ENCODE data around the gene TCTN2.
A peak's percentile ranks its signal among the peaks of the same experiment; 100 is the strongest.

TCTN2 gene

DNA sequence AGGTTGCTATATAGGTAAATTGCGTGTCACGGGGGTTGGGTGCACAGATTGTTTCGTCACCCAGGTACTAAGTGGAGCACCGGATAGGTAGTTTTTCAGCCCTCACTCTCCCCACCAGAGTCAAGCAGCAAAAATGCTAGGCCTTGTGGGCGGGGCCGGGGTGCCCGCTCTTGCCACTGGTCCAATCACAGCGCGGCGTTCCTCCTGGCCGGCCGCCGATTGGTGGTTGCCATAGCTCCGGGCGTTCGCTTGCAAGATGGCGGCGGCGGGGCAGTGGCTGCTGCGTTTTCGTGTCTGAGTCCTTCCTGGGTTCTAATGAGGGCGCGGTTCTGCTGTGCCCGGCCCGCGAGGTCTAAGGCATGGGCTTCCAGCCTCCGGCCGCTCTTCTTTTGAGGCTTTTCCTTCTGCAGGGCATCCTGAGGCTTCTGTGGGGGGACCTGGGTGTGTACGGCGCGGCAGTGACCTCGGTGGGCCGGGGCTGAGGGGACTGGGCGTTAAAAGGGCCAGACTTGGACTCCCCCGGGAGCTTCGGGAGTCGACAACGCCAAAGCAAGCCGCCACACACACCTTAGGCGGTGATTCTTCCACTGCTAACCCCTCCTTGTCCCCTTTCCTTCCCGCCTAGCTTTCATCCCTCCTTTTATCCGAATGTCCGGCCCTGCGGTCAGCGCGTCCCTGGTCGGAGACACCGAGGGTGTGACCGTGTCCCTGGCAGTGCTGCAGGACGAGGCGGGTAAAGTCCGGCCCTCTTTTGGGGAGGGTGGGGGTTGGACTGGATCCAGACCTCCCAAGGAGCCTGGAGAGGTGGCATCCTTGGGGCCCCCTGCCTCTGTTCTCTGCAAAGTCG, at the start of gene TCTN2:
Gene TCTN2, plus strand, starts transcription at position 232 of the 847 bp plus-strand sequence. Its CDS starts 128 bp downstream, at position 360.
- peak; percentile 92 for DNase-seq

DNA sequence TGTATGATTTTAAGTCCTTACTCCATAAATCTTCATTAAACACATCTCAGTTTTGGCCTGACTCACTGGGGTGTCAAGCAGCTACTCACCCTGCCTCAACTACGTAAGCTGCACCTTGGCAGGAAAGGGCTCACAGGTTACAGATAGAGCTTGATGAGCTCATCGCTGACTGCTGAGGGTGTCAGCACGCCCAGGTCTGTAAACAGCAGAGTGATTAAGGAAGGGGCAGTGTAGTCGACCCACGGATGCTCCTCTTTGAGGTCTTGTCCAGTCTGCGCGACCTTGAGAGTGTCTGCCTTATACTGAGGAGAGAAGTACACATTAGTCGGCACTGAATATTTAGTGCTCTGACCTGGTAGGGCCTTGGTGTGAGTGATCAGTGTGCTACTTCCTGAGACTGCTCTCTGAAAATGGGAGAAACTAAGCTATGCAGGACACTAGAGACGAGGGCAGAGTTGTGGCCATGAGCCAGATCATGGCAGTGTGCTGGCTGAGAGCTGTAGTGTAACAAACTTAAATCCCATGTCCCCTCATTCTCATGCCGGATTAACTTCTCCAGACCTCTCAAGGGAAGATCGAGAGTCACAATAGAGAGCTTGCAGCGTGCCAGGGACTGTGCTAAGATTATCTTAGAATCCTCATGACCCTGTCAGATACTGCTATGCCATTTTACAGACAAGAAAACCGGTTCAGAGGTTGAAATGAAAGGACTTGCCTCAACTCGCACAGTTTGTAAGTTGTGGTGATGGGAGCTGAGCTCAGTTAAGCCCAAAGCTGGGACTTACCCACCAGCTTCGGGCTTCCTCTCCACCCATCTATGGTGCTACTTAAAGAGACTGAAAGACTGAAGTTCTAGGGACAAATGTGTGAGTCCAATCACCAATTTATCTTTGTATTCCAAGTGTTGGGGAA, 49.0 kb upstream of the TCTN2 start:
- DNase-seq: no peak

DNA sequence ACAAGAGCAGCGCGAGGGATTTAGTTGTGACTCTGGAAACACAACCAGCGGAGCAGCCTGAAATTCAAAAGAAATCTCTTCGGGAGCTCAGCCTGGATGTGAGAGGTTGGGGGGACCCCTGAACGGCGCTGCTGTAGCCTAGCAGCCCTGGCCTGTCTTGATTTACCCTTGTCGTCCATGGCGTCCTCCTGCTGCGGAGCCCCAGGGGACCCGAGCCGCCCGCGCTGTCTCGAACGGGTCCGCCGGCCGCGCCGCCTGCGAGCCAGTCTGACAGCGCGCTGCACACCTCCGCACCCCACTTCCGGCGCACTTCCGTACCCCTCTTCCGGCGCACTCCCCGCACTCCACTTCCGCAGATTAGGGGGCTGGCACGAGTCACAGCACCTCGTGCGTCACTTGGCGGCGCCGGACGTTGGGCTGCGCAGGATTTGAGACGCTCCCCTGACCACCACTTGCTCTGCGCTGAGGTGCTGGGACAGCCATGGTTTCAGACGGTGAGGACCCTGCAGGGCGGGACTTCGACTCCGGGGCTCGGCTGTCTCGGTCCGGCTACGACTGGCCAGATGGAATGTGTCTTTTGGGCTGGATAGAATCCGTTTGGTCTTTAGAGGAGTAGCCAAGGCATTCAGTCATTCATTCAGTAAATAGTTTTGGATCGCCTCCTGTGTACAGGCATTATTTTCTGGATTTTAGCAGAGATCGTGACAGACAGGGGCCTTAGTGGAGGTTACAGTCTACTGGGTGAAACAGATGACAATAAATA, 37.4 kb upstream of the TCTN2 start, which contains the start of the genes EIF2B1 and GTF2H3:
Gene EIF2B1, minus strand, starts transcription at position 308 of the 763 bp plus-strand sequence. Its CDS starts 129 bp downstream, at position 179.
Gene GTF2H3, plus strand, starts transcription at position 451 of the 763 bp plus-strand sequence. Its CDS starts 31 bp downstream, at position 482.
- peak; percentile 97 for DNase-seq

DNA sequence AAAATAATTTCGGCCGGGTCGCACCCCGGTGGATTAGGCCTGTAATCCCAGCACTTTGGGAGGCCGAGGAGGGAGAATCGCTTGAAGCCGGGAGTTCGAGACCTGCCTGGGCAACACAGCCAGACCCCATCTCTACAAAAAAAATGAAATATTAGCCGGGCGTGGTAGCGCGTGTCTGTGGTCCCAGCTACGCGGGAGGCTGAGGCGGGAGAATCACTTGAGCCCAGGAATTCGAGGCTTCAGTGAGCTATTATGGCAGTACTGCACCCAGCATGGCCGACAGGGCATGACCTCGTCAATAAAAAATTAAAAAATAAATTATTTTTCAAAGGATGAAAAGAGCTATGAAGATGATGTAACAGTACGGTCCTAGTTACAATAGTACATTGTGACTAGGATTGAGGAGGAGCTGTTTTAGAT, 36.8 kb upstream of the TCTN2 start:
- no peak for DNase-seq

DNA sequence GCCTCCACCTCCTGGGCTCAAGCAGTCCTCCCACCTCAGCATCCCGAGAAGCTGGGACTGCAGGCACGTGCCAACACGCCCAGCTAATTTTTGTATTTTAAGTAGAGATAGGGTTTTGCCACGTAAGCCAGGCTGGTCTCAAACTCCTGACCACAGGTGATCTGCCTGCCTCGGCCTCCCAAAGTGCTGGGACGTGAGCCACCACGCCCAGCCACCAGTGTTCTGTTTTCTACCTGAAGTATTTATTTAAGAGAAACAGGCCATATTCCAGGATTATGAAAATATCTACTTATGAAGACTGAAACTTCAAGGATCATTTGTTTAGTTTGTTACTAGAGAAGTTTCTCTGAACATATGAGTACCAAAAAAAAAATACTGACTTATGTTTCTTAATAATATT, 27.0 kb upstream of the TCTN2 start:
- DNase-seq: no peak

DNA sequence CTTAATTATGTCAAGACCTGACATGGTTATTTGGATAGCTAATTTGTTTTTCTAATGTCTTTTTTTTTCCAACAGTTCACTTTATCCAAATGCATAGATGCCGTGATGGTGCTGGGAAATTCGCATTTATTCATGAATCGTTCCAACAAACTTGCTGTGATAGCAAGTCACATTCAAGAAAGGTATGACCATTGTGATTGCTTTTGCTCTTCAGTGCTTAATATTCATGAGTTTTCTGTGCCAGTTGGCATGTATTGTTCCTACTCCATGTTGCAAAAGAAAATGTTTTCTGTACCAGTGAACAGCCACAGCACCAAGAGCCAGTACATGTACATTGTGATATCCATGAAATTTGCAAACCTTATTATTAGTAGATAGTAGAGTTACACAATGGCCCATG, 25.5 kb upstream of the TCTN2 start:
- DNase-seq: no peak

DNA sequence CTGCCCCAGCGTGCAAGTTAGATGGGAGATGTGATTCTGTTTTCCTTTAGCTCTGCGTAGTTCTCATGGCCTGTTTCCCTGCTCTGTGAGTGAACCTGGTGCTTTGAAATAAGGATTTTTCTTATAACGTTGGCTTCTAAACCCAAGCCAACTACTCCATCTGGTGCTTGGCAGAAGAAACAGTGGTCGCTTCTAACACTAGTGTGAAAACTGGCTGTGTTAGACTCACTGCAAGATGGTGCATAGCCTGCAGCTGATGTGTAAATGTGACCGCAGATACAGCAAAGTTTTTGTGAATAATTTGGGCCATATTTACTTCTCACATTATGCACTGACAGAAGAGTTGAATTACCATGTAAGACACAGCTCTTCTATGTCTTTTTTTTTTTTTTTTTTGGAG, 25.0 kb upstream of the TCTN2 start:
- DNase-seq: no peak

DNA sequence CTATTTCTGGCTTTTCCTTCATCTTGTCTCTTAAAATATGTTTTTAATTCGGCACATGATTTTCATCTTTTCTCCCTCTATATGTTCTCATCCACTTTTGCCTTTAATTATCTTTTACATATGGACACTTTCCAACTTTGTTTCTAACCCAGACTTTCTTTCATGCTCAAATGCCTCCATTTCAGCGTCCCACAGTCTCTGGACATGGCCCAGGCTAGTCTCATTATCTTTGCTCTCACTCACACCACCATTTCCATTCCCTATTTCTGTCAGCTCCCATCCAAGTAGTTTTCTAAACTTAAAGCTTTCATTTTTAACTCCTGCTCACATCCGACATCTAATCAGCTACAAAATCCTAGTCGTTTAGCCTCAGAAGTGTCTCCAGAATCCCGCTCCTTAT, 22.5 kb upstream of the TCTN2 start:
- no peak for DNase-seq

DNA sequence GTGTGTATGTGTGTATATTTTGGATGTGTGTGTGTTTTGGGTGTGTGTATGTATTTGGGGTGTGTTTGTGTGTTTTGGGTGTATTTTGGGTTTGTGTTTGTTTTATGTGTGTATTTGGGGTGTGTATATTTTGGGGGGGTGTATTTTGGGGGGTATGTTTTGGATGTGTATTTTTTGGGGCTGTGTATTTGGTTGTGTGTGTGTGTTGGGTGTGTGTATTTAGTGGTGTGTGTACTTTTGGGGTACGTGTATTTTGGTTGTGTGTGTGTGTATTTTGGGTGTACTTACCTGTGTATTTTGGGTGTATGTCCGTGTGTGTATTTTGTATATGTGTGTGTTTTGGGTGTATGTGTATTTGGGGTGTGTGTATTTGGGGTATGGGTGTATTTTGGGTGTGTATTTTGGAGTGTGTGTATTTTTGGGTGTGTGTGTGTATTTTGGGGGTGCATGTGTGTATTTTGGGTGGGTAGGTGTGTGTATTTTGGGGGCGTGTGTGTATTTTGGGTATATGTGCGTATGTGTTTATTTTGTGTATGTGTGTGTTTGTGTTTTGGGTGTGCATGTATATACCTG, 16.7 kb upstream of the TCTN2 start:
- DNase-seq: no peak

DNA sequence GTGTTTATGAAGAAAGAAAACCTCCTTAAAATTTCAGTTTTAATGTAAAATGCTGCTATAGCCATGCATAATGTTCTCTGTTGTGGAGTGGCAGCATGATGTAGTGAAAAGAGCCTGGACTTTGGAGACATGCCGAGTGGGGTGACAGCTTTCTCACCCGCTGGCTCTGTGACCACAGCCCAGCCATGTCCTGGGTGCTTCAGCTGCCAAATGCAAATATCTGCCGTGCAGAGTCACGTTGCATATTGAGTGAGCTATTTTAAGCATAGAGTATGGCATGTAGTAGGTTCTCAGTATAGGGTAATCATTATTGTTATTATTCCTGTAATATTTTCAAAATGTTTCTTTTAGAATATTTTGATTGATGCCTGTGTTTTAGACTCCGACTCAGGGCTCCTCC, 15.5 kb upstream of the TCTN2 start:
- no peak for DNase-seq

DNA sequence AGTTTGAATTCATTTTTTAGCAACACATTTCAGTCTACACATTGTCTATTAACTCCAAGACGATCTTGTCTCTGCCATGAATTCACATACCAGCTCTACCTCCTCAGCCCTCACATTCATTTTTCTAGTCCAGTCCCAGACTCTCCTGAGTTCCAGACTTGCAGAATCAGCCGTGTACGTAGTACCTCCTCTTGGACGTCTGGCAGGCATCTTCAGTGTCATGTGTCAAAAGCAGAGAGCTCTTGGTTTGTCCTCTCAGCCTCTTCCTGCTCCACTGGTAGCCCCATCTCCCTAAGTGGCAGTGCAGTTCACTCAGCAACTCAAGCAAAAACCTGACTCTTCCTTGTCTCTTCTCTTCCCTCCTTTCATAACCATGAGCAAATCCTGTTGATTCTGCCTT, 14.5 kb upstream of the TCTN2 start:
- DNase-seq: no peak

DNA sequence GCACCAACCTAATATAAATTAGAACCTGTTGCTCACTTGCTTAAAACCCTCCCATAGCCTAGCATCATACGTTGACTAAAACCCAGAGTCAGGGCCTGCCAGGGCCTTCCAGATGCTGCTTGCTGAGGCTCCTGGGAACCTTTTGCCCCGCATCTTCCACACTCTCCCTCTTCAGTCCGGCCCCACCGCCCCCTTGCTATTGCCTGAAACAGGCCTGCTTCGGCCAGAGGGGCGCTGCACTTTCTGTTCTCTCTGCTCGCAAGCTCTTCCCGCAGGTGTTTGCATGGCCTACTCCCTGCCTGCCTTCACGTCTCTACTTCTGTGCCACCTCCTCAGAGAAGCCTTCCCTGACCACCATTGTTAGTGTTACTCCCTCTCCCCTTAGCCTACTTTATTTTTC, 13.7 kb upstream of the TCTN2 start:
- DNase-seq: no peak

DNA sequence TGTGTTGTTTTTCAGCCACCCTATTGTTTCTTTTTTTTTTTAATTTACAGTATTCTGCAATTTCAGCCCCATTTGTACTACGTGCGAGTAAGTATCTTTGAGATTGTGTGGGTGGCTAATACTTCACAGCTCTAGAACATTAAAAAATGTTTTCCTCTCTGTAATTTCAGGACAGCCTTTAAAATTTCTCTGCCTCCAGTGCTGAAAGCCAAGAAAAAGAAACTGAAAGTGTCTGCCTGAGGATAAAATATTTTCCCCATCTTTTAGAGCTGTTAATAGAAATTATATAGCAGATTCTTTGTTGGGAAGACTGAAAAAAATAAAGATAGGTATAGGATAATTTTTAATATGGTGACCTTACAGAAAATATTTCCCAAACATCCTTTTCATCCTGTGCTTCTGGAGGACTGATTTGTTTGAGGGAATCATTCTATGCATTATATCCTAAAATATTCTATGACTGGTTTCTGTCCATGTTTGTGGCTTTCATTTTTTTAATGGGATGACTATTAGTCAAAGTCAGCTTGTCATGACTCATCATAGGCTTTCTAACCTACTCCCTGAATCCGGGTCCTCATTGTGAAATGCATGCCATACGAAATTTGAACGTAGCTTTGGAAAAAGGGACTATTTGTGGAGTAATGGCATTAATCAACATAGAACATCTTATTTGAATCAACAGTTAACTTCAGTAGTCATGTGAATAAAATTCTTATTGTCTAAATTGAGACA, 10.8 kb upstream of the TCTN2 start:
- peak; percentile 89 for DNase-seq

DNA sequence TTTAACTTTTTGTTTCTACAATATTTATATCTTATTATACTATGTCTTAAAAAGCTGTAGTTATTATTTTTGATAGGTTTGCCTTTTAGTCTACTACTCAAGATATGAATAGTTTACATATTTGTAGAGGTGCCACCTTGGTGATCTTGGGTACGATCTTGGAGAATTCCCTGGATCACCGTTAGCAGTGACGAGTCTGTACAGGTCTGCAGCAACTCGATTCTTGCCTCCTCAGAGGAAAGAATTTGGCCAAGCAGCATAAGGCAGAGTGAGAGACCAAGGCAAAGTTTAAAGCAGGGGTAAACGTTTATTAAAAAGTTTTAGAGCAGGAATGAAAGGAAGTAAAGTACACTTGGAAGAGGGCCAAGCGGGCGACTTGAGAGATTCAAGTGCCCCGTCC, 3.1 kb upstream of the TCTN2 start:
- no peak for DNase-seq

DNA sequence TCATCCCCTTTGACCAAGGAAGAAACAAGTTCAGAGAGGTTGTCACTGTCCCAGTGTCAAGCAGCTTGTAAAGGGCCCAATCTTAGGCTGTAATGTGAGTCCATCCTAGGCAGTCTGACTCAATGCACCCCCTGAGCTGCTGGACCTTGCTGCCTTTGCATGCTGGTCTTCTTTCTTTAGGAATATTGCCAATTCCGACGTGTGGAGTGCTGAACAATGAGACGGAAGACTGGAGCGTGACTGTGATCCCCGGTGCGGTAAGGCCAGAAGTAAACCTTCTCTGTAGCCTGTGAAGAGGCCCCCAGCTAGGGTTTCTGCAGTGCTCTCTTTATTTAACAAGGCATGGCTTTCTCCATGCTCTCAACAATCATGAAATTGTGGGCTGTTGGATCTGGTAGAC, 963 bp downstream of the TCTN2 start:
- DNase-seq: peak; percentile 10

DNA sequence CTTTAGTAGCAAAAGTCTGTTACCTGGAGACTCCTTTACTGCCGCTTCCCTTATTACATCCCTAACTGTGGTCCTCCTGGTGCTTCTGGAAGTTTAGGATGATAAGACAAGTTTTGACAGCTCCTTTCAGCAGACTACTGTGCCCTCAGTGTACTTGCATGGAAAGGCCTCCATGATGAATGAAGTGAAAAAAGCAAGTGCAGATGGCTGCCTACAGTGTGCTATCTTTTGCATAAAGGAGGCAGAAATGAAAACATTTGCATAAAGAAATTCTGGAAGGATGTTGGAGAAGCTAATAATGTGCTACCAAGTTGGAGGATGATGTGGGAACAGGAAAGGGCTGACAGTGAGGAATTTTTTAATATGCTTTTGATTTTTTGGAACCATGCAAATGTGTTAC, 4.5 kb downstream of the TCTN2 start:
- no peak for DNase-seq

DNA sequence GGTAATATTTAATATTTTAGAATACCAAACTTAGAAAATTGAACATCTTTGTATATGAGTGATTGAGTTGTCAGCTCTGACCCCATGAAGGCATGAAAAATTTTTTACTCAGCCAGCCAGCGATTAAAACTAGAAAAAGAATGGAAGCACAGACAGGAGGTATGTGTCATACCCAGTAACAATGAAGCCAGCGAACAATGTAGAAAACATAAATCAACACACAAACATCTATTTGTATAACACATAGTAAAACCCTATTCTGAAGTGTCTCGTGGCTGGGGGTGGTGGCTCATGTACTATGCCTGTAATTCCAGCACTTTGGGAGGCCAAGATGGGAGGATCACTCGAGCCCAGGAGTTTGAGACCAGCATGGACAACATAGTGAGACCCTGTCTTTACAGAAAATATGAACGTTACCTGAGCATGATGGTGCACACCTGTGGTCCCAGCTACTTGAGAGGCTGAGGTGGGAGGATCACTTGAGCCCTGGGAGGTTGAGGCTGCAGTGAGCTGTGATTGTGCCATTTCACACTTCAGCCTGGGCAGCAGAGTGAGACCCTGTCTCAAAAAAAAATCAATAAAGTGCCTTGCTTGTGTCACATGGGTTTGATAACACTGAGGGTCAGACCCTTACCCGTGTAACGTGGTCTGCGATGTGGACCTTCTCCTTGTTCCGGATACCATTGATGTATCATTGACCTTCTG, 5.9 kb downstream of the TCTN2 start:
- DNase-seq: no peak

DNA sequence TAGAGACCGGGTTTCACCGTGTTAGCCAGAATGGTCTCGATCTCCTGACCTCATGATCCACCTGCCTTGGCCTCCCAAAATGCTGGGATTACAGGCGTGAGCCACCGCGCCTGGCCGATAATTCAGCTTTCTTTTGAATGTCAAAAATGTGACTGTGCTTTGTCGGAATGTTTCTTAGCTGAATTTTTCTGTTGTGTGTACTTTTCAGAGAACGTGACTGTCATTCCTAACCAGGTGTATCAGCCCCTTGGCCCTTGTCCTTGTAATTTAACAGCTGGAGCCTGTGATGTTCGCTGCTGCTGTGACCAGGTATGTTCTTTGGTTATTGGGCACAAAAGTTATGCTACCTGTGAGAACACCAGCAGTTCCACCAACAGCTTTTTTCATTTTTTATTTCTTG, 8.1 kb downstream of the TCTN2 start:
- no peak for DNase-seq

DNA sequence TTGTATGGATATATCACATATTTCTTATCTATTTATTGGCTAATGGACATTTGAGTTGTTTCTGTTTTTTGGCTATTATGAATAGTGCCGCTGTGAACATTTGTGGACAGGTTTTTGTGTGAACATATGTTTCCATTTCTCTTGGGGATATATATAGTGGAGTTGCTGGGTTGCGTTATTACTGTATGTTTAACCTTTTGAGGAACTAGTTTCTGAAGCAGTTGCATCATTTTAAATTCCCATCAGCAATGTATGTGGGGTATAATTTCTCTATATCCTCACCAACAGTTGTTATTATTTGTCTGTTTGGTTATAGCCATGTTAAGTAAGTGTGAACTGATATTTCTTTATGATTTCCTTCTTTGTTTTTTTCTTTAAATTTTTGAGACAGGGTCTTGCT, 10.7 kb downstream of the TCTN2 start:
- DNase-seq: no peak

DNA sequence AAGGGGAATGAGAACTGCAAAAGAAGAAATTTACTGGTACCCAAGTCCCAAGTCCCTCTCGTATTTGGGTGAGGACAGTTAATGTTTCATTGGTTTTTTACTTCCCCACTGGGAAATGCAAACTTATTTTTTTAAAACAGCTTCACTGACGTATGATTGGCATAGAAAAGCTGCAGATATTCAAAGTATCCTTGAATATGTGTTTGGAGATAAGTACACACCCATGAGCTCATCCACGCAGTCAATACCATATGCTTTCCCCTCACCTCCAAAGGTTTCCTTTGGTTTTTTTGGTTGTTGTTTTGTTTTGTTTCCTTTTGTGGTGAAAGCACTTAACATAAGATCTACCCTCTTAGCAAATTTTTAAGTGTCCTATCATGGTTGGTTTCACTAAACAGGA, 13.1 kb downstream of the TCTN2 start:
- no peak for DNase-seq

DNA sequence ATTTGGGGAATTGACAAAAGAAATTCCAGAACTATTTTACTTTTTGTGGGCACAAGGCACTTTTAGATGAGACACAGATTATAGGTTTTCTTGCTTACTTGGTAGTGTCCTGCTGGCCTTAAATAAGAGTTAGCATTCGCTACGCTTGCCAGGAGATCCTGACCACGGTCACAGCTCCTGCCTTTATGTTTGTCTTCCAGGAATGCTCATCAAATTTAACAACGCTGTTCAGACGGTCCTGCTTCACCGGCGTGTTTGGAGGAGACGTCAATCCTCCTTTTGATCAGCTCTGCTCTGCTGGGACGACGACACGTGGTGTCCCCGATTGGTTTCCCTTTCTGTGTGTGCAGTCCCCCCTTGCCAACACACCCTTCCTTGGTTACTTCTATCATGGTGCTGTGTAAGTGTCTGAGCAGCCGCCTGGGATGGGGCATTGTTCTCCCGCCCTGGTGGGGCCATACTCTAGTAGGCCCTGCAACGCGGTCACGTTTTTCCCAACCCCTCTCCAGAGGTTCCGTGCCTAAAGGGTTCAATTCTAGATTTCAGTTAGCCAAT, 15.8 kb downstream of the TCTN2 start:
- no peak for DNase-seq

All from fibroblast of skin of right biceps (primary cell).